Body of pancreas (tissue), 4 donors: ENCODE data around the gene CLEC5A.

ENCODE experiments used
- CTCF ChIP-seq, 7 experiments: fragments of 450-650 bp in 4 of 7; fragments of 200-600 bp in 3 of 7; sonication (generic) in 3 of 7; IDR thresholded peaks; one replicate each; pipeline ENCODE4 v1.5.1; 2016 to 2019; ENCODE audit warnings: antibody characterized with exemption in 7 of 7
- POLR2A ChIP-seq, 3 donors: fragments of 450-650 bp; IDR thresholded peaks; one replicate each; pipeline ENCODE4 v1.6.1; 2016; ENCODE audit warnings: antibody characterized with exemption in 3 of 3, mild to moderate bottlenecking in 2 of 3

GRCh38 chr7:141949911-141950310, 3.1 kb upstream of the CLEC5A start:
- TF ChIP-seq POLR2A (IDR thresholded peaks at IDR 0.05) (no peak), CTCF (IDR thresholded peaks at IDR 0.05) (no peak)
